C4-2B (cell line): Measurements from ENCODE around the gene GLMP.

ENCODE experiments used
- H3K27ac ChIP-seq: fragments of 450-650 bp; 2 replicates; pipeline ENCODE4 v1.5.1; 2017
- CTCF ChIP-seq: fragments of 450-650 bp; conservative IDR thresholded peaks from 2 replicates; pipeline ENCODE4 v1.5.1; 2017; ENCODE audit warnings: mild to moderate bottlenecking
- ZFX ChIP-seq: fragments of 450-650 bp; IDR thresholded peaks from 2 replicates; pipeline ENCODE4 v1.6.1; 2017

Gene GLMP

GRCh38 chr1:156244126-156244525 lies 51.4 kb downstream of the GLMP start:
- TF ChIP-seq ZFX (no peak), CTCF (no peak)
- no peak overlapping the region for H3K27ac ChIP-seq

GRCh38 chr1:156242738-156243137 lies 52.7 kb downstream of the GLMP start:
- H3K27ac ChIP-seq = no peak overlapping the region
- TF ChIP-seq ZFX (no peak), CTCF (no peak)
